Spleen (tissue), 7 donors: Measurements from ENCODE around the gene SFXN5.

Source experiments
- CTCF ChIP-seq, 11 experiments: fragments of 200-600 bp in 7 of 11; fragments of 450-650 bp in 4 of 11; sonication (generic) in 4 of 11; IDR thresholded peaks in 8 of 11; conservative IDR thresholded peaks in 3 of 11; 1 replicate in 7 of 11; 2 replicates in 4 of 11; pipeline versions ENCODE4 v1.4.0 to v1.8.0; 2016 to 2021; ENCODE audit warnings: antibody characterized with exemption in 11 of 11, inconsistent platforms in 4 of 11, mild to moderate bottlenecking in 1 of 11
- POLR2A ChIP-seq, 3 donors: fragments of 450-650 bp; IDR thresholded peaks; one replicate each; pipeline ENCODE4 v1.5.1; 2017; ENCODE audit warnings: antibody characterized with exemption in 3 of 3, mild to moderate bottlenecking in 1 of 3
- POLR2AphosphoS5 ChIP-seq, 3 donors: sonication (generic); formaldehyde crosslinking; IDR thresholded peaks; one replicate each; pipeline ENCODE4 v1.5.1; 2017; ENCODE audit warnings: antibody characterized with exemption in 3 of 3
- donor health status: DM: no; HTN: no; CAD: no; lungs with moderate emphysema.
- donor health status: DM: no; HTN: no; CAD: no.
- donor health status: DM: no; HTN: no; CAD: no.

- no peak for TF ChIP-seq CTCF (IDR thresholded peaks at IDR 0.05 in 8 of 11, conservative IDR thresholded peaks at IDR 0.05 in 3 of 11)
- TF ChIP-seq POLR2AphosphoS5 (IDR thresholded peaks at IDR 0.05) = no peak
- TF ChIP-seq POLR2A (IDR thresholded peaks at IDR 0.05) = no peak
These were observed 80.6 kb downstream of the SFXN5 start for GRCh38 chr2:72990695-72991438.
